HG03103 (cell line): Measurements from ENCODE around the gene BCKDHA.
"Not testable (repeated sequence)": the region's sequence is repeated elsewhere in the genome, so short reads cannot be mapped to it uniquely, and the experiment has no call there.

Source experiments
- ATAC-seq: cut with Tn5 transposase; IDR thresholded peaks from one replicate; pipeline ENCODE4 v1.9.1; 2021; ENCODE audit warnings: low read depth; ENCODE audit not compliant: unreplicated experiment

BCKDHA gene

DNA sequence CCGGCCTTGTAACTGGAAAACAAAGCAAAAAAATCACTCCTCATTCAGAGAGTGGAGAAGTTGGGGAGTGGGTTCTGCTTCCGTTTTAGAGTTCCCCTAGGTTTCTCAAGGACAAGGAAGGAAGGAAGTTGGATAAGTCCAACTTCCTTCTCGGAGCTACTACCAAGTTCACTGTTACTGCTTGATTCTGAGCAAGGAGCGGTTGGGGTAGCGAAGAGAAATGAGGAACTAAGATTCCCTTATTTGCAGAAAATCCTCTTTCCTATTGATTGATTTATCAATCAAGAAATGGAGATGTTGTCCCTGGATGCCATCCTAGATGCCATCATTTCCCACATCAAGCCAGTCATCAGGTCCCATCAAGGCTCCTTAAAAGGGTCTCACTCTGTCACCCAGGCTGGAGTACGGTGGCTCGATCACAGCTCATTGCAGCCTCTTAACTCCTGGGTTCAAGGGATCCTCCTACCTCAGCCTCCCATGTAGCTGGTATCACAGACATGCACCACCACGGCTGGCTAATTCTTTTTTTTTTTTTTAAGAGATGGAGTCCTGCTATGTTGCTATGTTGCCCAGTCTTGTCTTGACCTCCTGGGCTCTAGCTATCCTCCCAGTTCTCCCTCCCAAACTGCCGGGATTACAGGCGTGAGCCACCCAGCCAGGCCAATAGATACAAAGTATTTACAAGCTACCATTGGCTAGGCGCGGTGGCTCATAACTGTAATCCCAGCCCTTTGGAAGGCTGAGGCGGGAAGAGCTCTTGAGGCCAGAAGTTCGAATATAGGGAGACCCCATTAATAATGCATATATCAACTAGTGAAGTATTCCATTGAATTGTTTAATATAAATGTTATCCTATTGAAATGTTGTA, 32.9 kb upstream of the BCKDHA start:
- ATAC-seq, result no peak

DNA sequence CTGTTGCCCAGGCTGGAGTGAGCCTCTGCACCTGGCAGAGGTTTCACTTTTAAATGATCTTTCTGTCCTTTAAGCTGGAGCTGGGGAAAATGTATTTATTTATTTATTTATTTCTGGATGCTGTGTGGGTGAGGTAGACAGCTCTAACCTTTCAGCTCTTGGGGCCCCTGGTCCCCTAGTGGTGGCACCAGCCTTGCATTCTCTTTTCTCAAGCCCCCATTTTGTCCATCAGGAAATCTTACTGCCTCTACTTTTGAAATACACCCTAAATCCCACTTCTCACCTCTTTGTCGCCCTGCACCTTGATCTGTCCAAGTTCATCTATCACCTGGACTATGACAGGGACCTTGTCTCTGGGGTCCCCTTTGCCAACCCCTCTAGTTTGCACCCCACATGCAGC, 31.5 kb upstream of the BCKDHA start:
- ATAC-seq, result no peak

GRCh38 chr19:41367848-41368301, 29.7 kb upstream of the BCKDHA start:
- ATAC-seq, result no peak

GRCh38 chr19:41369769-41370168, 27.8 kb upstream of the BCKDHA start:
- no peak for ATAC-seq

DNA sequence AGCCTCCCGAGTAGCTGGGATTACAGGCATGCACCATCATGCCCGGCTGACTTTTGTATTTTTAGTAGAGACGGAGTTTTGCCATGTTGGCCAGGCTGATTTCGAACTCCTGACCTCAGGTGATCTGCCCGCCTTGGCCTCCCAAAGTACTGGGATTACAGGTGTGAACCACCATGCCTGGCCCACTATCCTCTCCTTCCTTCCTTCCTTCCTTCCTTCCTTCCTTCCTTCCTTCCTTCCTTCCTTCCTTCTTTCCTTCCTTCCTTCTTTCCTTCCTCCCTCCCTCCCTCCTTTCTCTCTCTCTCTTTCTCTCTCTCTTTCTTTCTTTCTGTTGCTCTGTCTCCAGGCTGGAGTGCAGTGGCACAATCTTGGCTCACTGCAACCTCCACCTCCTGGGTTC, 26.5 kb upstream of the BCKDHA start:
- ATAC-seq, result not testable (repeated sequence)

DNA sequence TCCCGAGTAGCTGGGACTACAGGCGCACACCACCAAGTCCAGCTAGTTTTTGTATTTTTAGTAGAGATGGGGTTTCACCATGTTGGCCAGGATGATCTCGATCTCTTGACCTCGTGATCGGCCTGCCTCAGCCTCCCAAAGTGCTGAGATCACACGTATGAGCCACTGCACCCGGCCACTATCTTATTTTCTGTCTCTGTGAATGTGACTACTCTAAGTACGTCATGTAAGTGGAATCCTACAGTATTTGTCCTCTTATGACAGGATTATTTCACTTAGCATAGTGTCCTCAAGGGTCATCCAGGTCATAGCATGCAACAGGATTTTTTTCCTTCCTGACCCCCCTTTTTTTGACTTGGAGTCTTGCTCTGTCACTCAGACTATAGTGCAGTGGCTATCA, 26.1 kb upstream of the BCKDHA start:
- ATAC-seq, result no peak

- no peak for ATAC-seq
Observed at GRCh38 chr19:41372501-41372900, 25.1 kb upstream of the BCKDHA start.

DNA sequence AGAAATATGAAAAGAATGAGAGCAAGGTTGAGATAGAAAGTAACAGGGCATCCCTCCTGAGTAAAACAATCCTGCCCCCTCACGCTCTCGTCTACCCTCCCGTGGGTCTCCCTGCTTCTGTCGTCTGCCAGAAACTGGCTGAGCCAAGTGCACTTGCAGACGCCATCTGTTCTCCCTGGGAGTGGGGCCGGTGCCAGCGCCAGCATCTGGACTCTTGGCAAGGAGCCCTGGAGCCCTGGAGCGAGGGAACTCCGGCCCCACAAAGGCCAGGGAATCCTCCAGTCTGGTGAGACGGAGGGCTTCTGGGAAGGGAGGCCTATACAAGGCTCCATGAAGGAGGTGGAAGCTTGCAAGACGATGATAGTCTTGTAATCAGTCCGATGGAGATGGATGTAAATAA, 23.6 kb upstream of the BCKDHA start:
- ATAC-seq, result no peak

GRCh38 chr19:41376241-41376997, 21.2 kb upstream of the BCKDHA start, which contains the start of gene TMEM91:
TSS of gene TMEM91 (plus strand) at chr19:41376533. CDS start at chr19:41378310, 1,777 bp downstream.
- no peak for ATAC-seq

- ATAC-seq, result no peak
Observed at GRCh38 chr19:41376998-41377365, 20.6 kb upstream of the BCKDHA start.

- no peak for ATAC-seq
Observed at GRCh38 chr19:41377977-41378709, 19.5 kb upstream of the BCKDHA start.

- not testable (repeated sequence) for ATAC-seq
Observed at GRCh38 chr19:41381536-41381935, 16.1 kb upstream of the BCKDHA start.

GRCh38 chr19:41384351-41384750, 13.3 kb upstream of the BCKDHA start:
- ATAC-seq, result no peak

GRCh38 chr19:41386442-41386841, 11.2 kb upstream of the BCKDHA start:
- ATAC-seq, result no peak

GRCh38 chr19:41391618-41392017, 6.0 kb upstream of the BCKDHA start:
- no peak for ATAC-seq

- no peak for ATAC-seq
Observed at GRCh38 chr19:41392775-41393174, 4.8 kb upstream of the BCKDHA start.

DNA sequence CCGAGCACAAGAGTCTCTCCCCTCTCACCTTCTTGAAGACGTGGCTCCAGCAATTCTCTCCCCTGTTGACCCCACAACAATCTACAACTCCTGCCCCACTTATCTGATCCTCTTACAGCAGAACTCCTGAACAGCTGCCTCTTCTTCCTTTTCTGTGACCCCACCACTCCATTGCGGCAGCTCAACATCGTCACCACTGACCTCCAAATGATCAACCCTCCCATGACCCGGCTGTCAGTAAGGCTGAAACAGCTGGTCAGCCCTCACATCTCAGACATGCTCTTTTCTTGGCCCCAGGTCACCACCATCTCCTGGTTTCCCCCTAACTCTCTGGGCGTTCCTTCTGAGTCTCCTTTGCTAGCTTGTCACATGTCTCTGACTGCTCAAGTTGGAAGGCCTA, 2.3 kb upstream of the BCKDHA start:
- no peak for ATAC-seq

DNA sequence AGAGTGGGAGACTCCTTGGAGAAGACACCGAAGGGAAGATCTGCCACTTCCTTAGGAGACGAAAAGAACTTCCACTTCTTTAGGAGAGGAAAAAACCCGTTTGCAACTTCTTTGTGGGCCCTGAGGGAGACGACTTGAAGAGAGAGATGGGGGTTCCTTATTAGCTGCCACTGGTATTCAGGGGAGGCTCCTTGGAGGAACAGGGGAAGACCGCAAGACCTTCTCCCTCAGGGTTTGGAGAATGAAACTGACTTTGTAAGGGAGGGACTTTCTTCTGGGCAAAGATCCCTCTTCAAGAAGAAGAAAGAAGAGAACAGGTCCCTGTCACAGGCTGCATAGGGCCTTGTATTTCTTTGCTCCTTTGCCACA, 416 bp downstream of the BCKDHA start:
- ATAC-seq, result no peak

GRCh38 chr19:41398598-41398997, 980 bp downstream of the BCKDHA start:
- no peak for ATAC-seq

DNA sequence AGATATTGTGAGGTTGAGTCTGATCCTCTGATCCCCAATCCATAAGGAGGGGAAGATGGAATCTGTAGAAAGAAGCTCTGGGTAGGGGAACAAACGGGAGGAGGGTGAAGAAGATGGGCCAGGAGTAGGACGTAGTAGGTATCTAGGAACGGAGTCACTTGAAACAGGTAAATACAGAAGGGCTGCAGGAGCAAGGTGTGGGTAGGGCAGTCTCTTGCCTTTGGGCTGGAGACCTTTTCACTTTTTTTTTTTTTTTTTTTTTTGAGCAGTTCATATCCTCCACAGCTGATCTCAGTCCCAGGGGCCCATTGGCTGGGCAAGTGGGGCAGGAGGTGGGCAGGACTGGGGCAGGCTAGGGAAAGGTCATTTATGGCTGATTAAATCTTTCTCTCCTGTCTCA, 1.5 kb downstream of the BCKDHA start:
- ATAC-seq, result no peak

GRCh38 chr19:41399525-41399924, 1.9 kb downstream of the BCKDHA start:
- no peak for ATAC-seq
